Stimulated activated CD8-positive, alpha-beta memory T cell treated with anti-CD3 and anti-CD28 coated beads, Interleukin-12 subunit alpha, Interleukin-12 subunit beta, amount 100 ng/mL, for 24 hours (primary cell): ENCODE measurements around the gene ST3GAL3.

Experiments
- DNase-seq: peaks from one replicate; pipeline ENCODE4 v3.0.0-alpha.2; 2020; ENCODE audit errors: extremely low read depth

ST3GAL3 gene

DNA sequence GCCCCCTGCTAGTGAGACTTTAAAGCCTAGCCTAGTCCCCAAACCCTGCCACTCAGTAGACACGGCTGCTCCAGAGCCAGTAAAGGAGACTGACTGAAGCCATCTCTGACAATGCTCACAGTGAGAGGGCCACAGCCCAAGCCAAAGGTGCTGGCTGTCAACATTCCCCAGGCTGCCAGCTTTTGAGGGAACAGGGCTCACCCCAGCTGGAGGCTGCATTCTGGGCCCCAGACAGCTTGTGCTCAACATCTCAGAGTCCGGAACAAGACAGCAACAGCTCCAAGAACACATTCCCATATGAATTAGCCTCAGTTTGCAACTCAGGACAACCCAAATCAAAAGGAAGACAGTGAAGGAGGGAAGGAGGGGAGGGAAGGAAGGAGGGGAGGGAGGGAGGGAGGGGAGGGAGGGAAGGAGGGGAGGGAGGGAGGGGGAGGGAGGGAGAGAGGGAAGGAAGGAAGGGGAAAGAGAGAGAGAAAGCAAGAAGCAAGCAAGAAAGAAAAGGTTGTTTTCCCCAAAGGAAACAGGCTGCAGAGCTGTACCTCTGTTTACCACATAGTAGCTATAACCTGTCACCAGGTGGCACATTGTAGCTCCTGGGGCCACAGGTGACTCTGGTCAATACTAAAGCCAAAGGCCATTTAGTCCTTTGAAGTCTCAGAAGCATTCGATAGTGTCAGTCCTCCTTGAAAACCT is 231.7 kb downstream of the ST3GAL3 start:
- DNase-seq: no peak

DNA sequence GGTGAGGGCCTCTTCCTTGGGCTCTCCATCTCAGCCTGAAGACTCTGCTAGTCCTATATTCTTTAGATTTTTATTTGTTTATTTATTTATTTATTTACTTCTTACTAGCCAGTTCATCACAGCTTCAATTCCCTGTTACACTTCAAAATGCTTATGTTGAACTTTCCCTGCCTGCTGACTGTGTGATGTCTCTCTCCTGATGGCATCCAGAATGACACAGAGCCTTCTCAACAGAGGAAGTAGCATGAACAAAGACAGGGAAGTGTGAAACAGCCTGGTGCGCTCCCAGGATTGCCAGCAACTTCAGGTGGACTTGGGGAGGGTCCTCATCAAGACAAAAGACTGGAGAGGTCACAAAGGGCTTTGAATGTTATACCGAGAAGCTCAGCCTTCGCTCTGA is 235.1 kb downstream of the ST3GAL3 start:
- no peak for DNase-seq

GRCh38 chr1:43944860-43945259 is 237.5 kb downstream of the ST3GAL3 start:
- DNase-seq: no peak

DNA sequence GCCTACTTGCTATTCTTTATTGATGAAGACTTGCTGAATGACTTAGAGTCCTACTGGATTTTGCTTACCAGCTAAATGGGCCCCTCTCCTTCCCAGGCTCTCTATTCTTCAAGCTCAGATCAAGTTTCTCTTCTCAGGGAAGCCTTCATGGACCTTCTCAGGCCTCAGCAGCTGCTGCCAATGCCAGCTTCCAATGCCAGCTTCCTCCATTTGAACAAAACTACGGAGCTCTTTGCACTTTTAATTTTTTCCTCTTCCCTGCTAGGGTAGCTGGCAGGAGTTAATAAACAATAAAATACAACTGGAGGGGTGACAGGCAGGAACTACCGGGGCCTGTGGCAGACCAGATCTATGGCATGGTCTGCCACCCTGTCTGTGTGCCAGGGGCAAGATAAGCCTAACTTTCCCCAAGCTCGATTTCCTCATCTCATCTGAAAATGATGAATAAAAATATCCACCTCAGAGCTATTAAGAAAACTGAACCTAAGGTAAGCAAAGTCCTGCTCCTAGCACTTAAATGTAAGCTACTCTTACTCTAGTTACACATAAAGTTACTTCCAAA is 238.4 kb downstream of the ST3GAL3 start:
- no peak for DNase-seq

DNA sequence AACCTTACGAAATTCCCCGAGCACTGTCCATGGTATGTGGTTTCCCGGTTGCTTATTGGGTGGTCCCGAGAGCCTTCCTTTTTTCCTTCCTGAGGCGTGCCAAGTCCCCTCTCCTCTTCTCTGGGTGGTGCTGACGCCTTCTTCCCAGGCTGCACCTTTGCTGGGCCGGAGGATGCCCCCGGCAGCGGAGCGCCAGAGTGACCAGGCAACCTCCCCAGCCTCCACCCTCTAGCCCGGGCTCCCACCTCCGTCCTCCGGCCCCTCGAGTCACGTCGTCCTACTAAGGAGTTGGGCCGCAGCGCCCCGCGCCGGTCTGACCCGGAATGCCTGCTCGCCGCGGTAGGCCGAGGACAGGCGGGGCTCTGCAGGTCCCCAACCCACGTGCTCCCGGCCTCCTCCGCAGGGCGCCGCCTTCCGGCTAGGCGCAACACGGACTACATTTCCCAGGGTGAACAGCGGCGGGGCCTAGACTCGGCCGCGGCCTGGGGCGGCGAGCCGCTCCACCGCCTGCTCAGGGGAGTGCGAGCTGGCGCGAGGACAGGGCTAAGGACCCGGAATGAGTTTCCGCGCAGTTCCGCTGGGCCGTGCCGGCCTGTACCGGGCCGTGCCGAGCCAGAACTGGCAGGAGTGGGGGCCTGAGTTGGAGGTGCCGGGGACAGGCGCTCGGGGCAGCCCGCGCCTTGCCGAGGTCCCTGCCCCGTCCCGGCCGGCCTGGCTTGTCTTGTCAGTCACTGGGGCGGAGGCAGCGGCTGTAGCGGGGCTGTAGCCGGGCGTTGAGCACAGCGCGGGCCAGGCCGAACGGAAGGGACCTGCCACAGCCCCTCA is 239.1 kb downstream of the ST3GAL3 start, which contains the start of gene IPO13:
Gene IPO13 (plus strand): TSS at position 715 of the 825 bp plus-strand sequence. CDS start 651 bp downstream, outside the sequence.
- peak; percentile 84 for DNase-seq

- no peak for DNase-seq
Observed at GRCh38 chr1:43947061-43947873, 239.9 kb downstream of the ST3GAL3 start.

GRCh38 chr1:43947874-43948437 is 240.6 kb downstream of the ST3GAL3 start:
- DNase-seq: no peak

DNA sequence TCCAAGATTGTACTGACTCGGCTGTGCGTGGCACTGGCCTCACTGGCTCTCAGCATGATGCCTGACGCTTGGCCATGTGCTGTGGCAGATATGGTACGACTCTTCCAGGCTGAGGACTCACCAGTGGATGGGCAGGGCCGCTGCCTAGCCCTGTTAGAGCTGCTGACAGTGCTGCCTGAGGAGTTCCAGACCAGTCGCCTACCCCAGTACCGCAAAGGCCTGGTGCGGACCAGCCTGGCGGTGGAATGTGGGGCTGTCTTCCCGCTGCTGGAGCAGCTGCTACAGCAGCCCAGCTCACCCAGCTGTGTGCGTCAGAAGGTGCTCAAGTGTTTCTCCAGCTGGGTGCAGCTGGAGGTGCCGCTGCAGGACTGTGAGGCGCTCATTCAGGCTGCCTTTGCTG is 242.3 kb downstream of the ST3GAL3 start:
- DNase-seq: no peak

DNA sequence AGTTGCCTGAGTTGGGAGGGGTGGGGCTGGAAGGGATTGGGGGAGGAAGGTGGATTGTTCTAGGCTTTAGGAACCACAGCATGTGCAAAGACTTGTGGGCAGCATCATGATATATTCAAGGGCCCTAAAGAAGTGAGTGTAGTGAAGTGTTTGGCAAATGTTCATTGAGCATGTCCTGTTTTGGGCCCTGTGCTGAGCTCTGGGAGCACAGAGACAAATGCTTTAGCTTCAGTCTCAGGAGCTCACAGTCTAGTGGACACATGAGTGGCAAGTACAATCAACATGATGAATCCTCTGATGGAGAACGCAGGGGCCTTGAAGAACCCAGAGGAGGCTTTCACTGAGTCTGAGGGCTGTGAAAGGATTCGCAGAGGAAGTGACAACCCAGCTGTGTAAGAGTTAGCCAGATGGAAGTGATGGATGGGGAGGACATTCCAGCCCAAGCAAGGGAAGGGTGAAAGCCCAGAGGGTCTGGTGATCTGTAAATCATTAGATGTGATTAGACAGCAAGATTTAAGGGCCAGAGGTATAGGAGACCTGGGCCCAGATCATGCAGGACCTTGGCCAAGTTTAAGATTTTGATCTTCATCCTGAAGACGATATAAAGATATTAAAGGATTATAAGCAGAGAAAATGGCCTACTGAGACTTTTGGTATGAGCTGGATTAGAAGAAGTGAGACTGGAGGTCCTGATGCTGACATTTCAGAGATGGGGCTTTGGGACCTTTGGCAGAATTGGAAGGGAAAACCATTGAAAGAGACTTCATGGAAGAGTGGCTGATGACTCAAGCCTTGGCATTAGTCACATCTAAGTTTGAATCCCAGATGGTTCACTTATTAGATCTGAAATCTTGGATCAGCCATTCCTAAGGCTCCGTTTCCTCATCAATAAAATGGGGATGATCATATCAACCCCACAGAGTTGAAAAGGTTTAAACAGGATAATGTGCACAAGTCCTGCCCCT is 244.0 kb downstream of the ST3GAL3 start:
- DNase-seq: no peak

GRCh38 chr1:43952731-43953346 is 245.5 kb downstream of the ST3GAL3 start:
- DNase-seq: no peak

DNA sequence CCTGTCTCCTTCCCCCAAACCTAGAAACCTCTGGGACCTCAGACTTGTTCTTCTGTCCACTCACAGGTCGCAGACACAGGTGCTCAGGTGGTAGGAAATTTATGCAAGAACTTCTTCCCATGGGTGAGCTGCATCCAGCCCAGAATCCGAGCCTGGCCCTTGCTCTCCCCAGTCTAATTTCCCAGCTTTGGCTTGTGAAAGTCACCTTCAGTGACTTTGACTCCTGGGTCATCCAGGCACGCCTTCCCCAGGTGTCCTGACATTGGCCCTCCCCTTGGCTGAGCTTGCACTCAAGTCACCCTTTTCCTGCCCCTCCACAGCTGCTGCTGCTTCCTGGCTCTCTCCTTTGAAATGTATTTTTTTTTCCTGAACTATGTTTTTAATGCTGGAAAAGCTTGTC is 246.0 kb downstream of the ST3GAL3 start:
- DNase-seq: no peak

GRCh38 chr1:43954036-43954435 is 246.7 kb downstream of the ST3GAL3 start:
- no peak for DNase-seq

DNA sequence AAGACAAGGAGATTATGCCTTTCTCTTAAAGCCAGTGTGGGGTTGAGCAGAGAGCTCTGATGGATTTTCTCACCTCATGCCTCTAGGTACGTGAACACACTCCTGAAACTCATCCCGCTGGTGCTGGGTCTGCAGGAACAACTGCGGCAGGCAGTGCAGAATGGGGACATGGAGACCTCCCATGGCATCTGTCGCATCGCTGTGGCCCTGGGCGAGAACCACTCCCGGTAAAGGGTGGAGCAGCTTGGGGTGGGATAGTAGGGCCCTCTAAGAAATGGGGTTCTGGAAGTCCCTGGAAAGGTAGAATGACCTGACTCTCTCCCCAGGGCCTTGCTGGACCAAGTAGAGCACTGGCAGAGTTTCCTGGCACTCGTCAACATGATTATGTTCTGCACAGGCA is 248.9 kb downstream of the ST3GAL3 start:
- DNase-seq: no peak

DNA sequence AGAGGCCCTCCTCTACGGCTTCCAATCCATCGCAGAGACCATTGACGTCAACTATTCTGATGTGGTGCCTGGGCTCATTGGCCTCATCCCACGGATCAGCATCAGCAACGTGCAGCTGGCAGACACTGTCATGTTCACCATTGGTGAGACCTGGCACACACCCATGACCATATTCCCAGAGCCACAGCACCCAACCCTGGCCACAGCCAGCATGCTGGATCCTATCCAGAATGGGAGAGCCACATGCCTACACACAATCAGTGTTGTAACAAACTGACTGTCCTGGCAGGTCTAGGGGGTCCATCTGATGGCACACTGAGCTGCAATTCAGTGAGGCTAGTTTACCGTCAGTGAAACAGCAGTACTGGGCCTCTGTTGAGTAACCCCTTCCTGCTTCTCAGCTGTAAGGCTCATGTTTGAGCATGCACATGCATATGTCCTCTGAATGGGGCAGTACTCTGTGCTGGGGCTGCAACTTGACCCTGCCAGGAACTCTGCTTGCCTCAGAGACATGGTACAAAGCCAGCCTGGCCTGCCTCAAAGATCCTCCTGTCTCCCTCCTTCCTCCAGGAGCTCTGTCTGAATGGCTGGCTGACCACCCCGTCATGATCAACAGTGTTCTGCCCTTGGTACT is 250.2 kb downstream of the ST3GAL3 start:
- DNase-seq: no peak

DNA sequence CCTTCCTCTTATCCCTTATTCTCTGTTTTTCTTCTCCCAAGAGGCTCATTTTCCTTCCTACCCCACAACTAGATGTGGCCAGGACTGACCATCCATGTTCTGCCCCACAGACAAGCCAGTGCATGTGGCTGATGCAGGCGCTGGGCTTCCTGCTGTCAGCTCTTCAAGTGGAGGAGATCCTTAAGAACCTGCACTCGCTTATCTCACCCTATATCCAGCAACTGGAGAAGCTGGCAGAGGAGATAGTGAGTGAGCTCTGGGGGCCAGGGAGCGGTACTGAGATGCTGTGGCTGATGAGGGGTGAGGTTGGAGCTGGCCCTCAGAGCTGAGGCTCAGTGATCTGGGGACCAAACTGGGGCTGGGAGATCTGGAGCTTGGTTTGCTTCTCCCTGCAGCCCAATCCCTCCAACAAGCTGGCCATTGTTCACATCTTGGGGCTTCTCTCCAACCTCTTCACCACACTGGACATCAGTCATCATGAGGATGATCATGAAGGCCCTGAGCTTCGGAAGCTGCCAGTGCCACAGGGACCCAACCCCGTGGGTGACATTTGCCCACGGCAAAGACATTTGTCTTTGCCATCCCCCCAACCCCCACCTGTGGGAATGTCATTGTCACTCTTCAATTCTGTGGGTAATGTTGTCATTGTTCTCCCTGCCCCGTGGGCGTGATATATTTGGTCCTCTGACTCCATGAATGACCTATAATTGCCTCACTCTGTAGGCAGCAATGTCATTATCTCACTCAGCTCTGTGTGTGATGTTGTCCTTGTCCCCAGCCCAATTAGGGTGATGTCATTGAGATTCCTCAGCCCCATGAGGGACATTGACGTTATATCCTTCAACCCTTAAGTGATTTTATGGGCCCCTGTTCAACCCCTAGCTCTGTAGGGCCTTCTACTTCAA is 251.3 kb downstream of the ST3GAL3 start:
- DNase-seq: no peak

GRCh38 chr1:43960798-43961197 is 253.5 kb downstream of the ST3GAL3 start:
- DNase-seq: no peak

DNA sequence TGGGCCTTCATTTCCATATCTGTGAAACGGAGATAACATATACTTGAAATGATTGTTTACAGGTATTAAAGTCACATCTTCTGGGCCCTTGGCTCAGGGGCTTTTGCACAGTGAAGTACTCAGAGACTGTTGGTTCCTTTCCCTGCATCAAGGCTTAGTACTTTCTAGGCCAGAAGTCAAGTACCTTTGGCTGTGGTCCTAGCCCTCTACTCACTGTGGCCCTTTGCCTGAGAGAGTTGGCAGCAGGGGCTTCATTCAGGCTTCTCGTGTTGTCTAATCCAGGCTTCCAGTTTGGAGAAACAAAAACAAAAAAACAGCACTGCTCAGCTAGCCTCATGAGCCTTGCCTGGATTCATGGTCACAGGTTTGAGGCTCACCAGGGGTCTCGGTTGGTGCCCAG is 254.4 kb downstream of the ST3GAL3 start:
- no peak for DNase-seq

DNA sequence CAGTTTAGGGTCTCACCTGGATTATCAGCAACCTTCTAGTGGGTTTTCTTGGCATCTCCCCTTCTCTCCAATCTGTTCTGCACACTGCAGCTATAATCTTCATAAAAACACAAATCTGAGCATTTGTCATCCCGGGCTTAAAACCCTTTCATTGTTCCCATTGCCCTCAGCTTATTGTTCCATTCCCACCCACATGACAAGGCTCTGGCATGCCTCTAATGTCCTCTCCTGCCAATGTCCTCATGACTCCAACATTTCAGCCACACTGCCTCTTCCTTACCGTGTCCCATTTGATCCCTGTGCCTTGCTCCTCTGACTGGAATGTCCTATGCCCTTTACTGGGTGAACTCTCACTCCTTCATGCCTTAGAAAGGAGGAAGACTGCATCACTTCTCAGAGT is 255.0 kb downstream of the ST3GAL3 start:
- DNase-seq: no peak
